HCEC 1CT (cell line): ENCODE data around the gene MTNR1B.
A peak's percentile ranks its signal among the peaks of the same experiment; 100 is the strongest.

Experiments
- DNase-seq: peaks from one replicate; pipeline ENCODE4 v3.0.0-alpha.2; 2017

The MTNR1B gene

DNA sequence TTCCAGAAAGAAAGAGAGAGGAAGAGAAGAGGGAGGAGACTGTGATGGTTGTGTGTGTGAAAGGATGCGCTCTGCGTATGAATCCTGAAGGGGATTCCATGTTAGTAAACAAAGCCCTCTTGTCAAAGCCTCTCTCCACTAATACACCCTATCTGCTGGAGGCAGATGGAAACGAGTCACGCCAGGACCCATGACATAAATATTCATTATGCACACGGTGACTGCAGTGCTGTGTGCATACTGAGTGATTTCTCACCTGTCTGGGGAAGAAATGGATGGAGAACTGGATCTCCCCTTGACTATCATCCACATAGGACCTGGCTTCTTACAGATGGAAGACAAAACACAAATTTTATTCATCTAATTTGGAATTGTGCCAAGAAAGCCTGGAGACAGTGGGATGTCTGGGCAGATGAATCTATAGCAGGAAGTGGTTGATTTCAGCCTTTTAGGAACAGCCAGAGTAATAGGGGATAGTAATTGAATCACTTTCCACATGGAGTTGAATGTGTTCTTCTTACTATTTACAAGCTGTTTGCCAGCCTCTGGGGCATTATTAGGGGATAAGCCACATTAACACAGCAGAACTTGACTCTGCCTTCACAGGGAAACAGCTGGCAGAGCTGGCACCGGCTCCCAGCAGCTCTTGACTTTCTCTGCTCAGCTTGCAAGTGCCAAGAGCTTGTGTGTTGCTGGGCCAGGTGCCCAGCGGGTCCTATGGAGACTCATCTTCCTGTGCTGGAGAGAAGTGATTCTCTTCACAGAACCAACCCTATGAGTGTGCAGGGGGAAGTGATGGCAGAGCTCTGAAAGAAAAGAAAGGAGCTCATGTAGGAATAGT is 9.0 kb downstream of the MTNR1B start:
- DNase-seq, result peak; percentile 28

DNA sequence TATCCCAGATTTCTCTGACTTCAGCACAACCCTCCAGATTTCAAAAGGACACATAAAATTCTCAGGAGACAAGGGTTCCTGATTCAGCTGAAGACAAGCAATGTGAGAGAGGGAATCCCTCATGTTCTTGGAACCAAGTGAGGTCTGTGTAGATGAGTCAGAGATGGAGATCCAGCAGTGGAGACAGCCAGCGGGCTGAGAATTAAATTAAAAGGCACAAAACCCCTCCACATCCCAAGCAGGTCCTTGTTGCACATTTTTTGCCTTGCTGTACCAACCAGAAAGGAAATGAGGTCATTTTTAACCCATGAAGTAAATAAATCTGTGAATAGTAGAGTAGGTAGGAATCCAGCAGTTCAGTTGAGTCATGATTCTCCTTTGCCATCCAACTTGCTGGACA is 9.7 kb downstream of the MTNR1B start:
- DNase-seq, result peak; percentile 49

DNA sequence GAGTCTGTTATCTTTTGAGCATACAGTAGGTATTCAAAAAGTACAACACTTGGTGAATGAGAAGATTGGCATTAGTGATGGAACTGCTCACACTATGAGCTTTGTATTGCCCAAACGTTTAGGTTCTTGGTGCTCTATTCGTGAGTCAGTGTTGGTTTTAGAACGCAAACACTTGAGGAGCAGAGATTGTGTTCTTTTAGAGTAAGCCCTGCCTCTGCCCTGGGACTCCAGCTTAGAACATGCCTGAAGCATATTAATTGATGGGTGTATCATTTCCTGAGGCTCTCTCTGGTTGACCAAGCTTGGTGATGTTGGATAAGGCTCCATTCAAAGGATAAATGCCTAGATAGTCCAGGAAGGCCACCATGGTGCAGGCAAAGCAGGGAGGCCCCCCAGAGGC is 10.9 kb downstream of the MTNR1B start:
- no peak for DNase-seq

DNA sequence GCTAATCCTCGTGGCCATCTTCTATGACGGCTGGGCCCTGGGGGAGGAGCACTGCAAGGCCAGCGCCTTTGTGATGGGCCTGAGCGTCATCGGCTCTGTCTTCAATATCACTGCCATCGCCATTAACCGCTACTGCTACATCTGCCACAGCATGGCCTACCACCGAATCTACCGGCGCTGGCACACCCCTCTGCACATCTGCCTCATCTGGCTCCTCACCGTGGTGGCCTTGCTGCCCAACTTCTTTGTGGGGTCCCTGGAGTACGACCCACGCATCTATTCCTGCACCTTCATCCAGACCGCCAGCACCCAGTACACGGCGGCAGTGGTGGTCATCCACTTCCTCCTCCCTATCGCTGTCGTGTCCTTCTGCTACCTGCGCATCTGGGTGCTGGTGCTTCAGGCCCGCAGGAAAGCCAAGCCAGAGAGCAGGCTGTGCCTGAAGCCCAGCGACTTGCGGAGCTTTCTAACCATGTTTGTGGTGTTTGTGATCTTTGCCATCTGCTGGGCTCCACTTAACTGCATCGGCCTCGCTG is 12.1 kb downstream of the MTNR1B start:
- no peak for DNase-seq

DNA sequence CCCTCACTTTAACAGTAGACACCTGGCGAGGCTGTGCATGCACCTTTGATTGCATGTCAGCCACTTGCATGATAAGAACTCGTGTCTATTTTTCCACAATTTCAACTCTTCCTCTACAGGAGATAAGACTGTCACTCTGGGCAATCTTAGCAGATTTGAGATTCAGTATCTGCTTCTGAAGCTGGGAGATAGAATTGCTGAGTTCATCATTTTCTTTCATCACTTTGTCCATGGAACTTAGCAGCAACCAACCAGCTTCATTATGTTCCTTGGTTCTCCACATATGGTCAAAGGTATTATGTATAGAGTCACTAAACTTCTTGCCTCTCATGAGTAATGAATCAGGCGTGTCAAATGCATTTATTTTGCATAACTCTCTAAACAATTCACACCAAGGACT is 17.1 kb downstream of the MTNR1B start:
- DNase-seq, result no peak

DNA sequence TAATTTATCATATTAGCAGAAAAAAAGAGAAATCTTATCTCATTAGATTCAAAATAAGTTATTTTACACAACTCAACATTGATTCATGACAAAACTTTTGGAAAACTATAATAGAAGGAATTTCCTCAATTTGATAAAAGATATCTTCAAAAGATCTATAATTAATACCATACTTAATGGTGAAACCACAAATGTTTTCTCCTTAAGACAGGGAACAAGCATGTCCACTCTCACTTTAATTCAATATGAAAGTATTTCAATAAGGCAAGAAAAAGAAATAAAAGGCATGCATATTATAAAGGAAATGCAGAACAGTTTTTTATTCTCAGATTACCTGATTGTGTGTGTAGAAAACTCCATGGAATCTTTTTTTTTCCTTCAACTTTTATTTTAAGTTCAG is 23.6 kb downstream of the MTNR1B start:
- no peak for DNase-seq

DNA sequence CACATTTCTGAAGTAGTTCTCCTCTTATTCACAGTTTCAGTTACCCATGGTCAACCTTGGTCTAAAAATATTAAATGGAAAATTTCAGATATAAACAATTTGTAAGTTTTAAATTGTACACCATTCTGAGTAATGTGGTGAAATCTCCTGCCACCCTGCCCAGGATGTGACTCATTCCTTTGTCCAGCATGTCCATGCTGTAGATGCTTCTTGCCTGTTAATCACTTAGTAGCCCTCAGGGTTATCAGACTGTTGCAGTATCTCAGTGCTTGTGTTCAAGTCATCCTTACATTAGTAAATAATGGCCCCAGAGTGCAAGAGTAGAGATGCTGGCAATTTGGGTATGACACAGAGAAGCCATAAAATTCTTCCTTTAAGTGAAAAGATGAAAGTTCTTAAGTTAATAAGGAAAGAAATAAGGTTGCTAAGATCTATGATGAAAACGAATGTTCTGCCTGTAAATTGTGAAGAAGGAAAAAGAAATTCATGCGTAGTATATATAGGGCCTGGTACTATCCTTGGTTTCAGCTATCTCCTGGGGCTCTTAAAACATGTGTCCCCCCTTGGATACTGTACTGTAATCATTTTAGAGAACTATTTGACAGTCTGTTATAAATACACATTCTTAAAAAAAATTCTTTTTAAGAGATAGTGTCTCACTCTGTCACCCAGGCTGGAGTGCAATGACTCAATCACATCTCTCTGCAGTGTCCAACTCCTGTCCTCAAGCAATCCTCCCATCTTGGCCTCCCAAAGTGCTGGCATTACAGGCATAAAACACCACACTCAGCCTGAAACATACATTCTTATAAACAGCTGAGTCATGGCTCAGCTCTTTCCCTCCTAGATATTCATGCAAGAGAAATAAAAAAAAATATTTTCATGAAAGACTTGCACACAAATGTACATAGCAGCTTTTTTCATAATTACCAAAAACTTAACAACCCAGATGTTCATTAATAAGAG is 31.3 kb downstream of the MTNR1B start:
- DNase-seq, result peak; percentile 89

DNA sequence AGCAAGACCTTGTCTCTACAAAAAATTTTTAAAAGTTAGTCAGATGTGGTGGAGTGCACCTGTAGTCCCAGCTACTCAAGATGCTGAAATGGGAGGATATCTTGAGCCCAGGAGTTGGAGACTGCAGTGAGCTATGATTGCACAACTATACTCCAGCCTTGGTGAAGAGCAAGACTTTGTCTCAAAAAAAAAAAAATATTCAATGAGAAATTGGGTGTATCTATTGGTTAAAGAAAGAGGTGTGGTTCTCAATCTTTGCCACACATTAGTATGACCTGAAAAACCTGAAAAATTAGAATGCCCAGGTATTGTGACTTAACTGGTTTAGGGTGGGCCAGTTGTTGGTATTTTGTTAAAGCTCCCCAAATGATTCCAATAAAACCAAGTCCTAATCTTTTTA is 32.4 kb downstream of the MTNR1B start:
- no peak for DNase-seq

DNA sequence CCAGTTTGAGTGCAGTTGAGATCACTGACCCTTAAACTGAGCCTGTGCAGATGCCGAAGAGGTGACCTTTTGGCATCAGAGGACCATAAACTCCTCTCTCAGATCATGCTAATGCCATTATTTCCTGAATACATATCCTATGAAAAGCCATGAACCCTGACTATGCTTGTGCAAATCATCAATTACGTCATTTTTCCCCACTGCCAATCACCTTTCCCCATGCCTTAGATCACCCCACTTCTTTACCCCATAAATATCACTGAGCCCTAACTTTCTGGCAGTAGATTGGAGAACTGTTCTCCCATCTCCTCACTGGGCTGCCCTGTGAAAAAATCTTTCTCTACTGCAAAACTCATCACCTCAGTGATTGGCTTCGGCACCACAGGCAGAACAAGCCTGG is 32.9 kb downstream of the MTNR1B start:
- DNase-seq, result no peak

DNA sequence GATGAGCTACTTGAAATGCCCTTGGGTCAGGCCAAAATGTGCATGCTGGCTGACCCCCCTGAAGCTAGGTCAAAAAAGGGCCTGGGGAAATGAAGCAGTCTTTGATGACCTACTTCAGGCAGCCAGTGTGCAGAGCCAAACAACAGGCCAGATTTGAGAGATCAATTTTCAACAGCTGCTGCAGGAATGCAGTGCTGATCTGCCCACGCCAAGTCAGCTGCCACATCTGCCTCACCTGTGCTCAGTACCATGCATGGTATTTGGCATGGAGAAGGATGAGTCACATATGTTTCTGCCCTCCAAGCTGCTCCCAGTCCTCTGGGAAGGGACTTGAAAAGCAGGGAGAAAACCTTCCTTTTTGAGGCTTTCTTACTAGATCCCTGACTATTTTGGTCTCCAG is 35.8 kb downstream of the MTNR1B start:
- DNase-seq, result peak; percentile 45

DNA sequence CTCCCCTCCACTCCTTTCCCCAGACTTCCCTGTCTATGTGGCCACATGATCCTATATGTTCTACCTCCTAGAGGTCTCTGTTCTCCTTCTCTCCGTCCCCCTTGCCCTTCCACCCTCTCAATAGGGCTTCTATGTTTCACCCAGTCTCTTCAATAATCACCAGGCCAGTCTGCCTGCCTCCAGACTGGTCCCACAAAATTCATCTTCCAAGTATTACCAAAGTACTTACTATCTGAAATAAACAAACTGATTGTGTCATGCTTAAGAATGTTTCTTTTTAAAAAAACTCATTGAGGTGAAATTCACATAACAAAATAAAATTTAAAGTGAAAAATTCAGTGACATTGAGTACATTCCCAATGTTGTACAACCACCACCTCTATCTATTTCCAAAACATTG is 44.2 kb downstream of the MTNR1B start:
- peak; percentile 20 for DNase-seq

DNA sequence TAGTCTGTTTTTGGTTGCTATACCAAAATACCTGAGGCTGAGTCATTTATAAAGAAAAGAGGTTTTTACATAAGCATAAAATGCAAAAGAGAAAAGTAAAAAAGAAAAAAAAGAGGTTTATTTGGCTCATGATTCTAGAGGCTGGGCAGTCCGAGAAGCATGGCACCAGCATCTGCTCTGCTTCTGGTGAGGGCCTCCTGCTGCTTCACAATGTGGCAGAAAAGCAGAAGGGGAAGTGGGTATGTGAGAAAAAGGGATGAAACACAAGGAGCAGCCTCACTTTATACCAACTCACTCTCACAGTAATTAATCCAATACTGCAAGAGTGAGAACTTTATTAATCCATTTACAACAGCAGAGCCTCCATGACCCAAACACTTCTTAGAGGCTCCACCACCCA is 47.1 kb downstream of the MTNR1B start:
- no peak for DNase-seq

DNA sequence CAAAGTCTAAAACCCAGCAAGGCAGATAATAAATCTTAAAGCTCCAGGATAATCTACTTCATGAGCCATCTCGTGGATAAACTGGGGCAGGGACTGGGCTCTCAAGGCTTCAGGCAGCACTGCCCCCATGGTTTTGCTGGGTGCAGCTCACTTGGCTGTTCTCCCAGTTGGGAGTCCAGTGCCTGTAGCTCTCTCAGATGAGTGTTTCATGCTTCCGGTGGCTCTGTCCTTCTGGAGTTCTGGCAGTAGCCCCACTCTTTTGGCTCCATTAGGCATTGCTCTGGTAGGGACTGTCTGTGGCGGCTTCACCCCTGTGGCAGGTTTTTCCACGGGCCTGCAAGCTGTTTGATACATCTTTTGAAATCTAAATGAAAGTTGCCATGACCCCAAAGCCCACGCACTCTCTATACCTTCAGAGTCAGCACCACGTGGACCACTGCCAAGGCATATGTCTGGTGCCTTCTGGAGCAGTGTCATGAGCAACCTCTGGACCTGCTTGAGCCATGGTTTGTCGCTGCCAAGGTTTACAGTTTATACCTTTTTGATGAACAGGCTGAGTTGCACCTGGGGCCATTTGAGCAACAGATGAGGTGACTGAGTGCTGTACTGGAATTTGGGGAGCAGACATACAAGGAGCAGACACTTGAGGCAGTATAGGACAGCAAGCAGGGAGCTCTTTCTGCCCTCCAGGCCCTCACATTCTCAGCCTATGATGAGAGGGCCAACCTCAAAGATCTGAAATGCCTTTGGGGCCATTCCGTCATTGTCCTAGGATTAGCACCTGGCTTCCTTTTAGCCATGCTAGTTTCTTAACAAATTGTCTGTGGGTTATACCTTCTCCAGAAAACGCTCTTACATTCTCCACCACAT is 48.6 kb downstream of the MTNR1B start:
- peak; percentile 37 for DNase-seq

DNA sequence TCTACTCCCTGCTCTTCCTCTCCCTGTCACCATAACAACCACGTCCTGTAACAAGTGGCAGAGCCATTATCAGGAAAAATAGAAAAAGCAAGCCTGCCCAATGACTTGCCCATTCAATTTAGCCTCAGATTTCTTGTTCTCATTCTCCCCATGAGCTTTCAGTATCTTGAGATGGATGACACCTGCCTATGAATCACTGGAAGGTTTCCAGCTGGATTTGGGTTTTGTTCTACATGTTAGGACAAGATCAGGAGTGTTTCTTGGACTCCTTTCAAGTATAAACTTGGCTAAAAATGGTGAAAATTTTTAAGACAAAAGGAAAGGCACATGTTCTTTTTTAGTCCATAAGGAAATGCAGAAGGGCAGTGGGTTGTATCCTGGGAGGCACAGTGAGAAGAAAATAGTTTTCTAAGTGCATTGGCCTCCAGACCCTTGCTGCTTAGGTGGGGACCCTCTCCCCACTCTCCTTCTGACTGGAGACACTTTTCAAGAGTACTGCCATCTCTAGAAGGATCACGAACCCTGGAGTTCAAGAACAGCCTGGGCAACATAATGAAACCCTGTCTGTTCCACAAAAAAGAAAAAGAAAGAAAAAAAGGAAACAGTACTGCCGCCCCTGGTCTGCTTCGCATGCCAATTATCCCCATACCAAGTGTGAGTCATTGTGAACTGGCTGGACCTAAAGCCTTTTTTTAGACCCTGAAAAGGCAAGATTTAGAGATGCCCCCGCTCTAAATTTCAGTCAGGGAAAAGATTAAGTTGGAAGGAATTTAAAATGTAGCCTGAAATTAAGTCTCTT is 51.0 kb downstream of the MTNR1B start:
- DNase-seq, result peak; percentile 86

DNA sequence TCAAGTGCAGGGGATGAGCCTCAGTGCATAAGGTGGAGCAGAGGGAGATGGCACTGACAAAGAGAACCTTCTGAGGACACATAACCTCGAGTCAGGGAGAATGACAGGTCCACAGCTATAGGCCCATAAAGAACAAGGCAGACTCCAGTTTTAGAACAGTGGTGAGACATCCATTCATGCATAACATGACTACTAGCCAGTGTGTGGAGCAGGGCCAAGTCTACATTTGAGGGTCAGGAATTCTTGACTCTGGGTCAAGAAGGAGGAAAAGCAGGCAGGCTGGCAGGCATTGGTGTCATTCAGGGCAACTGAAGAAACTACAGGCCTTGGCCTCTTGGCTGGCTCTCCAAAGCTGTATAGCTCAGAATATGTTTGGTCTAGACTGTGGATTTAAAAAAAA is 54.9 kb downstream of the MTNR1B start:
- peak; percentile 25 for DNase-seq

DNA sequence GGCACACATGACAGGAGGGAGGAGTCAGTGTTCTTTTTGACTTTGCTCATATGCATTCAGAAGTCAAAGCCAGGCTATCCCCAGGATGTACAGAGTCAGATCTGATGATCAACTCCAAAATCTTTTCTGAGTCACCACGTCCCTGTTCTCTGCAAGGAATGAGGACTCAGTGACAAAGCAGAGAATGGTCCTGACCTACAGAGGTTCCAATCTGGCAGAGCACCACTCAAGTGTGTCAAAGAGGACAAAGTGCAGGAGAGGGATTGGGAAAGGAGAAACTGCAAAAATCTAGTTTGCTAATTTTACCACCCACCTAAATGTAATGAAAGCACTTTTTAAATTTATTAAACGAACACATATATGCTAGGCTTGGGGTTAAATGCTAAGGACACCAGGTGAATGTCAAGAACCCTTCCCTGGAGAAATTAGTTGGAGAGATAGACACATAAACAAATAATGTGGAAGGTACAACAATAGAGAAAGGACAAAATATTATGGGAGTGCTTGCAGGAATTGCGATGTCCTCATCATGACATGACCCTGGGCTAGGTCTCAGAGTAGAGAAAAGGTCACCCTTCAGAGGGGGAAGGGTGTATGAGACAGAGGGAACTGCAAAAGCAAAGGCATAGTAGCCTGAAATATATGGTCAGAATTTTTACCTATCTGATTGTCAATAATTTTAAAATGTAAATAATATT is 56.3 kb downstream of the MTNR1B start:
- DNase-seq, result no peak

DNA sequence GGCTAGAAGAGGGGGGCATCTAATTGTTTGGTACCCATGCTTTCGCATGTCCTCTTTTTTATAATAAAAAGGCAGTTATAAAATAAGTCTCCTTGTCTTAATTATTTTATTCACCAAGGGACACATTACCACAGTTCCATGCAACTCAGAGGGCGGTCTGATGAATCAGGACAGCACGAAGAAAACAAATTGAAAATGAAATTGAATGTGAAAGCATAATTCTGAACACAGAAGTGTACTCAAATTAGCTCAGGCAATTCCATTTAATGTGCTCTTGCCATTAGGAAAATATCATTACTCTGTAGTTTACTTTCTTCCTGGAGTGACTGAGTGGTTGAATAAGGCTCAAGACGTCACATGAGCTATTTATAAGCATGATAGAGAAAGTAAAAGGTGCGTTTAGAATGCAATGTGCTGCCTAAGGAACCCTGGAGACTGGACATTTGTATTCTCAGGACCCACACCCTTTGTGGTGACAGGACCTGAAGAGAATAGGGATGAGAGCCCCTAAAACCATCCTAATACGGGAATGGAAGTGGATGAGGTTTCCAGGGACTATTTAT is 59.6 kb downstream of the MTNR1B start:
- no peak for DNase-seq

DNA sequence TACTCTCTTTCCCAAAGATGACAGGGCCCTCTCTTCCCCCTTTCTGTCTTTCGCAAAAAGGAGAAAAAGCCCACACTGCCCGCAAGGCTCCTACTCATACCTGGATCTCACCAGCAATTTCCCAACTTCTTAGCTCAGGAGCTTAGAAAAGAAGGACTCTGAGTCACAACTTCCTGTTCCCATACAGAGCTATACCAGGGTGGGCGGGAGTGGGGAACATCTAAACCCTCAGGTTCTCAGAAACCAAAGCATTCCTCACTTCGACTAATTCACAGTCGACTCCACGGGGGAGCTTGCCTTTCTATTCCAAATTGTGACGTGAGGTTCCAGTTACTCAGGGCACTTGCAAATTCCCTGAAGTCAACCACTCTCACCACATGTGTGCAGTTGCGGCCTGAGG is 61.9 kb downstream of the MTNR1B start:
- no peak for DNase-seq
